ENCODE results near the gene BPIFB6.
"Not testable (repeated sequence)": the region's sequence is repeated elsewhere in the genome, so short reads cannot be mapped to it uniquely, and the experiment has no call there.

The BPIFB6 gene

GRCh38 chr20:33042983-33043730 lies 11.7 kb downstream of the BPIFB6 start:
- no peaks in the 10 kb centered on the region for H3F3A ChIP-seq (ENCODE audit: low read depth)
- H3K4me2 ChIP-seq (ENCODE audit: low read depth, low read length, poor library complexity, severe bottlenecking), result no peak overlapping the region
- TF ChIP-seq CTCF (conservative IDR thresholded peaks at IDR 0.05; ENCODE audit: low read length) (no peak), EZH2phosphoT487 (IDR thresholded peaks at IDR 0.05; ENCODE audit: borderline replicate concordance) (no peak)
- no peaks in the 10 kb centered on the region for H3K9me2 ChIP-seq (replicated peaks; ENCODE audit: low read depth, low read length)
- no peaks in the 10 kb centered on the region for H3K4me1 ChIP-seq (ENCODE audit: insufficient read depth, low read length, poor library complexity, severe bottlenecking)
- no peaks in the 10 kb centered on the region for H3K79me2 ChIP-seq (ENCODE audit: insufficient read depth, low read length)
- no peak overlapping the region for H2AFZ ChIP-seq (ENCODE audit: low read length)
- no peaks in the 10 kb centered on the region for H3K27me3 ChIP-seq (ENCODE audit: insufficient read depth, low read length, poor library complexity, severe bottlenecking)
- no peak overlapping the region for H3K9ac ChIP-seq (ENCODE audit: low read depth, low read length, poor library complexity, severe bottlenecking)
- no peaks in the 10 kb centered on the region for H4K20me1 ChIP-seq (ENCODE audit: insufficient read depth, low read length, poor library complexity, severe bottlenecking)
- H3K36me3 ChIP-seq (ENCODE audit: insufficient read depth, low read length), result no peaks in the 10 kb centered on the region
- no peak overlapping the region for H3K4me3 ChIP-seq (ENCODE audit: low read length, poor library complexity, severe bottlenecking)
- H3K9me3 ChIP-seq (ENCODE audit: insufficient read depth, low read depth, low read length), result peaks cover 9% of the 10 kb centered on the region; the same call in 1 of the 2 replicates

GRCh38 chr20:33043731-33044181 lies 12.3 kb downstream of the BPIFB6 start:
- no peak overlapping the region for H2AFZ ChIP-seq (ENCODE audit: low read length)
- H3K4me2 ChIP-seq (ENCODE audit: low read depth, low read length, poor library complexity, severe bottlenecking), result no peak overlapping the region
- H3K4me1 ChIP-seq (ENCODE audit: insufficient read depth, low read length, poor library complexity, severe bottlenecking), result no peaks in the 10 kb centered on the region
- H3K79me2 ChIP-seq (ENCODE audit: insufficient read depth, low read length), result no peaks in the 10 kb centered on the region
- H4K20me1 ChIP-seq (ENCODE audit: insufficient read depth, low read length, poor library complexity, severe bottlenecking), result no peaks in the 10 kb centered on the region
- peaks cover 9% of the 10 kb centered on the region; the same call in 1 of the 2 replicates for H3K9me3 ChIP-seq (ENCODE audit: insufficient read depth, low read depth, low read length)
- H3K9ac ChIP-seq (ENCODE audit: low read depth, low read length, poor library complexity, severe bottlenecking), result no peak overlapping the region
- no peaks in the 10 kb centered on the region for H3K27me3 ChIP-seq (ENCODE audit: insufficient read depth, low read length, poor library complexity, severe bottlenecking)
- no peak overlapping the region for H3K4me3 ChIP-seq (ENCODE audit: low read length, poor library complexity, severe bottlenecking)
- no peaks in the 10 kb centered on the region for H3K36me3 ChIP-seq (ENCODE audit: insufficient read depth, low read length)
- TF ChIP-seq EZH2phosphoT487 (IDR thresholded peaks at IDR 0.05; ENCODE audit: borderline replicate concordance), result no peak
- H3F3A ChIP-seq (ENCODE audit: low read depth), result no peaks in the 10 kb centered on the region
- no peaks in the 10 kb centered on the region for H3K9me2 ChIP-seq (replicated peaks; ENCODE audit: low read depth, low read length)

- not testable (repeated sequence) for H3K4me3 ChIP-seq (ENCODE audit: low read length, poor library complexity, severe bottlenecking); H3F3A ChIP-seq (ENCODE audit: low read depth); H3K9me2 ChIP-seq (replicated peaks; ENCODE audit: low read depth, low read length); H3K9ac ChIP-seq (ENCODE audit: low read depth, low read length, poor library complexity, severe bottlenecking); H4K20me1 ChIP-seq (ENCODE audit: insufficient read depth, low read length, poor library complexity, severe bottlenecking); H3K4me1 ChIP-seq (ENCODE audit: insufficient read depth, low read length, poor library complexity, severe bottlenecking); H3K27me3 ChIP-seq (ENCODE audit: insufficient read depth, low read length, poor library complexity, severe bottlenecking); H3K4me2 ChIP-seq (ENCODE audit: low read depth, low read length, poor library complexity, severe bottlenecking); H3K9me3 ChIP-seq (ENCODE audit: insufficient read depth, low read depth, low read length); H3K79me2 ChIP-seq (ENCODE audit: insufficient read depth, low read length); H3K36me3 ChIP-seq (ENCODE audit: insufficient read depth, low read length); H2AFZ ChIP-seq (ENCODE audit: low read length)
These were observed 13.8 kb downstream of the BPIFB6 start for GRCh38 chr20:33045129-33045721.

DNA sequence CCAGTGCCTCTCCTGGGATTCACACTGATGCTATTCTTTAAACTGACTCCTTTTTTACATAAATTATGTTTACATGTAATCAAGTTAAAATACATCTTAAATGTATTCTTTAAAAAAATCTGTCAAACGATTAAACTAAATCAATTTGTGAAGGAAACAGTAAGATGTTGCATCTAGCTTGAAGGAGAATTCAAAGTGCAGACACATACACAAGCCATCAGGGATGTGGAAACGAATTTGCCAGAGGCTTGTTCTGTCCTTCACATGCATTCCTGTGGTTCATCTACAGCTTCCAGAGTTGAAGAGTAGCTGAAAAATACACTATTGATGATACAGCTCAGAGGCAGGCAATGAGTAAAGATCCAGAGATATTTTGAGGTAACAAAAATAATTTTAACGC lies 15.0 kb downstream of the BPIFB6 start:
- H2AFZ ChIP-seq (ENCODE audit: low read length), result no peak overlapping the region
- H4K20me1 ChIP-seq (ENCODE audit: insufficient read depth, low read length, poor library complexity, severe bottlenecking), result no peaks in the 10 kb centered on the region
- no peaks in the 10 kb centered on the region for H3K27me3 ChIP-seq (ENCODE audit: insufficient read depth, low read length, poor library complexity, severe bottlenecking)
- no peak for TF ChIP-seq EZH2phosphoT487 (IDR thresholded peaks at IDR 0.05; ENCODE audit: borderline replicate concordance)
- no peak for TF ChIP-seq CTCF (conservative IDR thresholded peaks at IDR 0.05; ENCODE audit: low read length)
- no peak overlapping the region for H3K9ac ChIP-seq (ENCODE audit: low read depth, low read length, poor library complexity, severe bottlenecking)
- H3F3A ChIP-seq (ENCODE audit: low read depth), result no peaks in the 10 kb centered on the region
- H3K4me3 ChIP-seq (ENCODE audit: low read length, poor library complexity, severe bottlenecking), result no peak overlapping the region
- no peaks in the 10 kb centered on the region for H3K79me2 ChIP-seq (ENCODE audit: insufficient read depth, low read length)
- H3K9me2 ChIP-seq (replicated peaks; ENCODE audit: low read depth, low read length), result no peaks in the 10 kb centered on the region
- peaks cover 9% of the 10 kb centered on the region; the same call in 1 of the 2 replicates for H3K9me3 ChIP-seq (ENCODE audit: insufficient read depth, low read depth, low read length)
- no peaks in the 10 kb centered on the region for H3K36me3 ChIP-seq (ENCODE audit: insufficient read depth, low read length)
- H3K4me2 ChIP-seq (ENCODE audit: low read depth, low read length, poor library complexity, severe bottlenecking), result no peak overlapping the region
- no peaks in the 10 kb centered on the region for H3K4me1 ChIP-seq (ENCODE audit: insufficient read depth, low read length, poor library complexity, severe bottlenecking)

All from Loucy (cell line).